GM23338 (cell line): Measurements from ENCODE around the gene MYNN. TPM values are rescaled to one million over a fixed set of nuclear protein-coding genes. Genes with fewer than 3 reads are reported as not detected.

Source experiments
- ATAC-seq: fragments of 200-7000 bp; cut with Tn5 transposase; 3 replicates; pipeline ENCODE4 v1.9.1; 2020
- DNase-seq: peaks from one replicate; pipeline ENCODE4 v3.0.0-alpha.2; 2015; ENCODE audit warnings: low spot score
- H2AFZ ChIP-seq: fragments of 200-600 bp; sonication (generic); 2 replicates; pipeline ENCODE4 v1.8.0; 2016; ENCODE audit warnings: antibody characterized with exemption, mild to moderate bottlenecking, moderate library complexity
- H3F3A ChIP-seq: fragments of 200-600 bp; sonication (generic); replicated peaks from 2 replicates; pipeline ENCODE4 v1.8.0; 2017; ENCODE audit warnings: antibody characterized with exemption, mixed run types, low read depth
- H3K27ac ChIP-seq: fragments of 200-600 bp; sonication (generic); 2 replicates; pipeline ENCODE4 v1.6.1; 2016; ENCODE audit warnings: low read depth
- H3K27me3 ChIP-seq: fragments of 200-600 bp; sonication (generic); 2 replicates; pipeline ENCODE4 v1.8.0; 2016; ENCODE audit warnings: mild to moderate bottlenecking, mixed run types, moderate library complexity; ENCODE audit not compliant: insufficient read depth
- H3K36me3 ChIP-seq: fragments of 200-600 bp; sonication (generic); 2 replicates; pipeline ENCODE4 v1.8.0; 2016; ENCODE audit warnings: mild to moderate bottlenecking; ENCODE audit not compliant: insufficient read depth
- H3K4me1 ChIP-seq: fragments of 200-600 bp; sonication (generic); 2 replicates; pipeline ENCODE4 v1.8.0; 2016; ENCODE audit warnings: mild to moderate bottlenecking, moderate library complexity; ENCODE audit not compliant: insufficient read depth
- H3K4me2 ChIP-seq: fragments of 200-600 bp; sonication (generic); 2 replicates; pipeline ENCODE4 v1.7.1; 2017; ENCODE audit warnings: mixed run types
- H3K4me3 ChIP-seq: fragments of 200-600 bp; sonication (generic); 2 replicates; pipeline ENCODE4 v1.6.1; 2016; ENCODE audit warnings: mixed run types
- H3K79me2 ChIP-seq: fragments of 200-600 bp; sonication (generic); replicated peaks from 2 replicates; pipeline ENCODE4 v1.8.0; 2017; ENCODE audit warnings: mild to moderate bottlenecking; ENCODE audit not compliant: insufficient read depth
- H3K9me2 ChIP-seq: fragments of 200-600 bp; sonication (generic); 2 replicates; pipeline ENCODE4 v1.8.0; 2017; ENCODE audit not compliant: insufficient read depth
- H4K20me1 ChIP-seq: fragments of 200-600 bp; sonication (generic); replicated peaks from 2 replicates; pipeline ENCODE4 v1.8.0; 2017; ENCODE audit warnings: mild to moderate bottlenecking; ENCODE audit not compliant: insufficient read depth
- H3K27ac Mint-ChIP-seq: 2 replicates; pipeline ENCODE4 v1.8.0; 2020; ENCODE audit warnings: inconsistent platforms, mild to moderate bottlenecking, moderate library complexity, mixed read lengths
- H3K27me3 Mint-ChIP-seq: 3 replicates; pipeline ENCODE4 v1.8.0; 2022; ENCODE audit warnings: low read depth, mild to moderate bottlenecking, moderate library complexity, mixed read lengths, inconsistent platforms; ENCODE audit not compliant: insufficient read depth, poor library complexity
- H3K36me3 Mint-ChIP-seq: 3 replicates; pipeline ENCODE4 v1.8.0; 2021; ENCODE audit warnings: low read depth, mild to moderate bottlenecking, inconsistent platforms, moderate library complexity, mixed read lengths
- H3K4me1 Mint-ChIP-seq: 3 replicates; pipeline ENCODE4 v1.8.0; 2020; ENCODE audit warnings: mild to moderate bottlenecking, inconsistent platforms, mixed read lengths
- H3K4me3 Mint-ChIP-seq: 3 replicates; pipeline ENCODE4 v1.8.0; 2021; ENCODE audit warnings: moderate library complexity, mild to moderate bottlenecking, inconsistent platforms, mixed read lengths
- H3K9me3 Mint-ChIP-seq: 3 replicates; pipeline ENCODE4 v1.8.0; 2020; ENCODE audit warnings: moderate library complexity, mild to moderate bottlenecking, inconsistent platforms, mixed read lengths
- EZH2phosphoT487 ChIP-seq: fragments of 200-600 bp; sonication (generic); IDR thresholded peaks from one replicate; pipeline ENCODE4 v1.8.1; 2018; ENCODE audit warnings: antibody characterized with exemption; ENCODE audit not compliant: unreplicated experiment
- NANOG ChIP-seq: IDR thresholded peaks from 2 replicates; pipeline ENCODE4 v1.6.1; 2016; ENCODE audit warnings: antibody characterized with exemption, borderline replicate concordance
- POLR2AphosphoS5 ChIP-seq: IDR thresholded peaks from 2 replicates; pipeline ENCODE4 v1.6.1; 2016; ENCODE audit warnings: antibody characterized with exemption, low read depth
- STAT1 ChIP-seq: IDR thresholded peaks from one replicate; pipeline ENCODE4 v1.6.1; 2016; ENCODE audit warnings: antibody characterized with exemption; ENCODE audit not compliant: unreplicated experiment
- ZNF114 ChIP-seq: fragments of 250-450 bp; sonication (Bioruptor Pico); IDR thresholded peaks from 2 replicates; pipeline ENCODE4 v1.5.0; 2020; ENCODE audit warnings: mild to moderate bottlenecking, moderate library complexity
- ZNF331 ChIP-seq: fragments of 250-450 bp; sonication (Bioruptor Pico); IDR thresholded peaks from 2 replicates; pipeline ENCODE4 v1.5.0; 2020; ENCODE audit warnings: low read depth, mild to moderate bottlenecking, moderate library complexity
- polyA plus RNA-seq: library from polyadenylated mRNA; unstranded; fragments of >200 nt; fragmentation: Nextera tagmentation; extraction: Ambion mirVana; gene quantifications from 2 replicates; pipeline ENCODE4 v1.2.1, GENCODE V29; 2016
- total RNA-seq: library from RNA; depleted of rRNA; stranded (reverse); fragments of >200 nt; shearing (Covaris generic); gene quantifications from 2 replicates; pipeline ENCODE4 v1.2.3, GENCODE V29; 2014
- TF ChIP-seq, protein P1 (sequence below): fragments of 250-450 bp; sonication (Bioruptor Pico); IDR thresholded peaks from 2 replicates; pipeline ENCODE4 v1.5.0; 2020; ENCODE audit warnings: mild to moderate bottlenecking, moderate library complexity
- TF ChIP-seq, protein P2 (sequence below): IDR thresholded peaks from 2 replicates; pipeline ENCODE4 v1.6.1; 2016; ENCODE audit warnings: antibody characterized with exemption
- TF ChIP-seq, protein P3 (sequence below), 2 experiments: fragments of 200-600 bp in 1 of 2; sonication (generic) in 1 of 2; conservative IDR thresholded peaks; 2 replicates each; pipeline versions ENCODE4 v1.5.1 to v1.6.1; 2016 to 2017; ENCODE audit warnings: antibody characterized with exemption in 2 of 2, low read depth in 2 of 2, mild to moderate bottlenecking in 2 of 2, moderate library complexity in 1 of 2

Gene MYNN
- total and polyA plus RNA-seq, 2 experiments from 2014 or later, result 14.2 to 19.4 TPM

DNA sequence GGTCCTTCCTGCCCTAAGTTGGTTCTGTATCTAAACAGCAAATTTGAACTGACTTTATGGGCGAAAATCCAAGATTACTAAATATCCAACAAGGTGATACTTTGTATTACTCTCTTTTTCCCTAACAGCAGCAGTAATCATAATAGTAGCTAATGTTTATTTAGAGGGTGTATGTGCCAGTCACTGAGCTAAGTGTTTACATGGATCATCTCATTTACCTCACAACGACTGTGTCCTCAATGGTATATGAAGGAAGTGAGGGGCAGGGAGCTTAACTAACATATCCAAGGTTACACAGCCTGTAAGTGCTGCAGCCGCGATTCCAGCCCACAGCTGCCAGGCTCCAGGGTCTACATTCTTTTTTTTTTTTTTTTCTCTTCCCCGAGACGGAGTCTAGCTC lies 49.8 kb downstream of the MYNN start:
- Mint-ChIP-seq H3K9me3 (no peaks in the 10 kb centered on the region), H3K27ac (no peak overlapping the region), H3K4me1 (no peaks in the 10 kb centered on the region; the same call in 2 of the 3 replicates), H3K4me3 (no peak overlapping the region), H3K36me3 (no peaks in the 10 kb centered on the region), H3K27me3 (peaks cover 2% of the 10 kb centered on the region)
- Histone ChIP-seq H4K20me1 (no peaks in the 10 kb centered on the region), H3K27me3 (no peaks in the 10 kb centered on the region), H3K4me3 (no peak overlapping the region), H3F3A (no peaks in the 10 kb centered on the region), H2AFZ (no peak overlapping the region; the same call in 1 of the 2 replicates), H3K79me2 (no peaks in the 10 kb centered on the region), H3K9me2 (no peaks in the 10 kb centered on the region), H3K36me3 (no peaks in the 10 kb centered on the region), H3K4me1 (no peaks in the 10 kb centered on the region), H3K4me2 (no peak overlapping the region), H3K27ac (no peak overlapping the region)
- TF ChIP-seq ZNF114 (CRISPR knock-in tag) (no peak), STAT1 (no peak), EZH2phosphoT487 (no peak), POLR2AphosphoS5 (no peak), NANOG (no peak), ZNF331 (CRISPR knock-in tag) (no peak)
- TF ChIP-seq, protein P1, sequence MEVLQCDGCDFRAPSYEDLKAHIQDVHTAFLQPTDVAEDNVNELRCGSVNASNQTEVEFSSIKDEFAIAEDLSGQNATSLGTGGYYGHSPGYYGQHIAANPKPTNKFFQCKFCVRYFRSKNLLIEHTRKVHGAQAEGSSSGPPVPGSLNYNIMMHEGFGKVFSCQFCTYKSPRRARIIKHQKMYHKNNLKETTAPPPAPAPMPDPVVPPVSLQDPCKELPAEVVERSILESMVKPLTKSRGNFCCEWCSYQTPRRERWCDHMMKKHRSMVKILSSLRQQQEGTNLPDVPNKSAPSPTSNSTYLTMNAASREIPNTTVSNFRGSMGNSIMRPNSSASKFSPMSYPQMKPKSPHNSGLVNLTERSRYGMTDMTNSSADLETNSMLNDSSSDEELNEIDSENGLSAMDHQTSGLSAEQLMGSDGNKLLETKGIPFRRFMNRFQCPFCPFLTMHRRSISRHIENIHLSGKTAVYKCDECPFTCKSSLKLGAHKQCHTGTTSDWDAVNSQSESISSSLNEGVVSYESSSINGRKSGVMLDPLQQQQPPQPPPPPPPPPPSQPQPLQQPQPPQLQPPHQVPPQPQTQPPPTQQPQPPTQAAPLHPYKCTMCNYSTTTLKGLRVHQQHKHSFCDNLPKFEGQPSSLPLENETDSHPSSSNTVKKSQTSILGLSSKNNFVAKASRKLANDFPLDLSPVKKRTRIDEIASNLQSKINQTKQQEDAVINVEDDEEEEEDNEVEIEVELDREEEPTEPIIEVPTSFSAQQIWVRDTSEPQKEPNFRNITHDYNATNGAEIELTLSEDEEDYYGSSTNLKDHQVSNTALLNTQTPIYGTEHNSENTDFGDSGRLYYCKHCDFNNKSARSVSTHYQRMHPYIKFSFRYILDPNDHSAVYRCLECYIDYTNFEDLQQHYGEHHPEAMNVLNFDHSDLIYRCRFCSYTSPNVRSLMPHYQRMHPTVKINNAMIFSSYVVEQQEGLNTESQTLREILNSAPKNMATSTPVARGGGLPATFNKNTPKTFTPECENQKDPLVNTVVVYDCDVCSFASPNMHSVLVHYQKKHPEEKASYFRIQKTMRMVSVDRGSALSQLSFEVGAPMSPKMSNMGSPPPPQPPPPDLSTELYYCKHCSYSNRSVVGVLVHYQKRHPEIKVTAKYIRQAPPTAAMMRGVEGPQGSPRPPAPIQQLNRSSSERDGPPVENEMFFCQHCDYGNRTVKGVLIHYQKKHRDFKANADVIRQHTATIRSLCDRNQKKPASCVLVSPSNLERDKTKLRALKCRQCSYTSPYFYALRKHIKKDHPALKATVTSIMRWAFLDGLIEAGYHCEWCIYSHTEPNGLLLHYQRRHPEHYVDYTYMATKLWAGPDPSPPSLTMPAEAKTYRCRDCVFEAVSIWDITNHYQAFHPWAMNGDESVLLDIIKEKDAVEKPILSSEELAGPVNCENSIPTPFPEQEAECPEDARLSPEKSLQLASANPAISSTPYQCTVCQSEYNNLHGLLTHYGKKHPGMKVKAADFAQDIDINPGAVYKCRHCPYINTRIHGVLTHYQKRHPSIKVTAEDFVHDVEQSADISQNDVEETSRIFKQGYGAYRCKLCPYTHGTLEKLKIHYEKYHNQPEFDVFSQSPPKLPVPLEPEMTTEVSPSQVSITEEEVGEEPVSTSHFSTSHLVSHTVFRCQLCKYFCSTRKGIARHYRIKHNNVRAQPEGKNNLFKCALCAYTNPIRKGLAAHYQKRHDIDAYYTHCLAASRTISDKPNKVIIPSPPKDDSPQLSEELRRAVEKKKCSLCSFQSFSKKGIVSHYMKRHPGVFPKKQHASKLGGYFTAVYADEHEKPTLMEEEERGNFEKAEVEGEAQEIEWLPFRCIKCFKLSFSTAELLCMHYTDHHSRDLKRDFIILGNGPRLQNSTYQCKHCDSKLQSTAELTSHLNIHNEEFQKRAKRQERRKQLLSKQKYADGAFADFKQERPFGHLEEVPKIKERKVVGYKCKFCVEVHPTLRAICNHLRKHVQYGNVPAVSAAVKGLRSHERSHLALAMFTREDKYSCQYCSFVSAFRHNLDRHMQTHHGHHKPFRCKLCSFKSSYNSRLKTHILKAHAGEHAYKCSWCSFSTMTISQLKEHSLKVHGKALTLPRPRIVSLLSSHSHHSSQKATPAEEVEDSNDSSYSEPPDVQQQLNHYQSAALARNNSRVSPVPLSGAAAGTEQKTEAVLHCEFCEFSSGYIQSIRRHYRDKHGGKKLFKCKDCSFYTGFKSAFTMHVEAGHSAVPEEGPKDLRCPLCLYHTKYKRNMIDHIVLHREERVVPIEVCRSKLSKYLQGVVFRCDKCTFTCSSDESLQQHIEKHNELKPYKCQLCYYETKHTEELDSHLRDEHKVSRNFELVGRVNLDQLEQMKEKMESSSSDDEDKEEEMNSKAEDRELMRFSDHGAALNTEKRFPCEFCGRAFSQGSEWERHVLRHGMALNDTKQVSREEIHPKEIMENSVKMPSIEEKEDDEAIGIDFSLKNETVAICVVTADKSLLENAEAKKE (CRISPR knock-in tag), result no peak
- TF ChIP-seq, protein P2, sequence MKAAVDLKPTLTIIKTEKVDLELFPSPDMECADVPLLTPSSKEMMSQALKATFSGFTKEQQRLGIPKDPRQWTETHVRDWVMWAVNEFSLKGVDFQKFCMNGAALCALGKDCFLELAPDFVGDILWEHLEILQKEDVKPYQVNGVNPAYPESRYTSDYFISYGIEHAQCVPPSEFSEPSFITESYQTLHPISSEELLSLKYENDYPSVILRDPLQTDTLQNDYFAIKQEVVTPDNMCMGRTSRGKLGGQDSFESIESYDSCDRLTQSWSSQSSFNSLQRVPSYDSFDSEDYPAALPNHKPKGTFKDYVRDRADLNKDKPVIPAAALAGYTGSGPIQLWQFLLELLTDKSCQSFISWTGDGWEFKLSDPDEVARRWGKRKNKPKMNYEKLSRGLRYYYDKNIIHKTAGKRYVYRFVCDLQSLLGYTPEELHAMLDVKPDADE, result no peak
- TF ChIP-seq, protein P3, sequence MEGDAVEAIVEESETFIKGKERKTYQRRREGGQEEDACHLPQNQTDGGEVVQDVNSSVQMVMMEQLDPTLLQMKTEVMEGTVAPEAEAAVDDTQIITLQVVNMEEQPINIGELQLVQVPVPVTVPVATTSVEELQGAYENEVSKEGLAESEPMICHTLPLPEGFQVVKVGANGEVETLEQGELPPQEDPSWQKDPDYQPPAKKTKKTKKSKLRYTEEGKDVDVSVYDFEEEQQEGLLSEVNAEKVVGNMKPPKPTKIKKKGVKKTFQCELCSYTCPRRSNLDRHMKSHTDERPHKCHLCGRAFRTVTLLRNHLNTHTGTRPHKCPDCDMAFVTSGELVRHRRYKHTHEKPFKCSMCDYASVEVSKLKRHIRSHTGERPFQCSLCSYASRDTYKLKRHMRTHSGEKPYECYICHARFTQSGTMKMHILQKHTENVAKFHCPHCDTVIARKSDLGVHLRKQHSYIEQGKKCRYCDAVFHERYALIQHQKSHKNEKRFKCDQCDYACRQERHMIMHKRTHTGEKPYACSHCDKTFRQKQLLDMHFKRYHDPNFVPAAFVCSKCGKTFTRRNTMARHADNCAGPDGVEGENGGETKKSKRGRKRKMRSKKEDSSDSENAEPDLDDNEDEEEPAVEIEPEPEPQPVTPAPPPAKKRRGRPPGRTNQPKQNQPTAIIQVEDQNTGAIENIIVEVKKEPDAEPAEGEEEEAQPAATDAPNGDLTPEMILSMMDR (conservative IDR thresholded peaks at IDR 0.05; ENCODE audit: low read depth in 2 of 2), result no peak
- DNase-seq, result no peak
- ATAC-seq, result no peak
